Measurements from ENCODE around the gene FAM174A. TPM values are rescaled to one million over a fixed set of nuclear protein-coding genes. Genes with fewer than 3 reads are reported as not detected.

Gene FAM174A
- polyA plus RNA-seq, 1 of the 3 experiments (the other 2 are of a cell fraction), result 22.4 TPM

- ChIA-PET CTCF (no interaction called here), POLR2A (no interaction called here)
- H3K4me2 ChIP-seq, result no peak overlapping the region
- H3K9ac ChIP-seq, result no peak overlapping the region
- no peak overlapping the region for H3K4me3 ChIP-seq (ENCODE audit: low read depth in 2 of 2, low read length in 1 of 2)
- no peaks in the 10 kb centered on the region for H3K79me2 ChIP-seq (ENCODE audit: insufficient read depth)
- no peak overlapping the region for H3K27ac ChIP-seq (ENCODE audit: low read depth in 2 of 2, low read length in 1 of 2)
- DNase-seq, result no peak
- TF ChIP-seq FOSL2 (IDR thresholded peaks at IDR 0.05; ENCODE audit: borderline replicate concordance, low read depth), result no peak
- no peak for TF ChIP-seq RAD21 (IDR thresholded peaks at IDR 0.05; ENCODE audit: low read length)
- no peak for TF ChIP-seq TAF1 (IDR thresholded peaks at IDR 0.05; ENCODE audit: borderline replicate concordance, low read depth, low read length)
- TF ChIP-seq NFIC (IDR thresholded peaks at IDR 0.05; ENCODE audit: borderline replicate concordance), result no peak
- TF ChIP-seq YY1 (IDR thresholded peaks at IDR 0.05; ENCODE audit: low read depth), result no peak
- no peak for TF ChIP-seq ELF1 (IDR thresholded peaks at IDR 0.05)
- TF ChIP-seq POLR2AphosphoS5 (IDR thresholded peaks at IDR 0.05; ENCODE audit: low read depth, low read length), result no peak
- TF ChIP-seq, protein P1, sequence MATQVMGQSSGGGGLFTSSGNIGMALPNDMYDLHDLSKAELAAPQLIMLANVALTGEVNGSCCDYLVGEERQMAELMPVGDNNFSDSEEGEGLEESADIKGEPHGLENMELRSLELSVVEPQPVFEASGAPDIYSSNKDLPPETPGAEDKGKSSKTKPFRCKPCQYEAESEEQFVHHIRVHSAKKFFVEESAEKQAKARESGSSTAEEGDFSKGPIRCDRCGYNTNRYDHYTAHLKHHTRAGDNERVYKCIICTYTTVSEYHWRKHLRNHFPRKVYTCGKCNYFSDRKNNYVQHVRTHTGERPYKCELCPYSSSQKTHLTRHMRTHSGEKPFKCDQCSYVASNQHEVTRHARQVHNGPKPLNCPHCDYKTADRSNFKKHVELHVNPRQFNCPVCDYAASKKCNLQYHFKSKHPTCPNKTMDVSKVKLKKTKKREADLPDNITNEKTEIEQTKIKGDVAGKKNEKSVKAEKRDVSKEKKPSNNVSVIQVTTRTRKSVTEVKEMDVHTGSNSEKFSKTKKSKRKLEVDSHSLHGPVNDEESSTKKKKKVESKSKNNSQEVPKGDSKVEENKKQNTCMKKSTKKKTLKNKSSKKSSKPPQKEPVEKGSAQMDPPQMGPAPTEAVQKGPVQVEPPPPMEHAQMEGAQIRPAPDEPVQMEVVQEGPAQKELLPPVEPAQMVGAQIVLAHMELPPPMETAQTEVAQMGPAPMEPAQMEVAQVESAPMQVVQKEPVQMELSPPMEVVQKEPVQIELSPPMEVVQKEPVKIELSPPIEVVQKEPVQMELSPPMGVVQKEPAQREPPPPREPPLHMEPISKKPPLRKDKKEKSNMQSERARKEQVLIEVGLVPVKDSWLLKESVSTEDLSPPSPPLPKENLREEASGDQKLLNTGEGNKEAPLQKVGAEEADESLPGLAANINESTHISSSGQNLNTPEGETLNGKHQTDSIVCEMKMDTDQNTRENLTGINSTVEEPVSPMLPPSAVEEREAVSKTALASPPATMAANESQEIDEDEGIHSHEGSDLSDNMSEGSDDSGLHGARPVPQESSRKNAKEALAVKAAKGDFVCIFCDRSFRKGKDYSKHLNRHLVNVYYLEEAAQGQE (IDR thresholded peaks at IDR 0.05; ENCODE audit: low read depth, low read length), result no peak
- no peak for TF ChIP-seq TCF12 (IDR thresholded peaks at IDR 0.05)
- no peak for TF ChIP-seq USF1 (IDR thresholded peaks at IDR 0.05; ENCODE audit: borderline replicate concordance, low read depth)
- TF ChIP-seq CHD2 (IDR thresholded peaks at IDR 0.05; ENCODE audit: low read length, partially characterized antibody), result no peak
- TF ChIP-seq EZH2phosphoT487 (IDR thresholded peaks at IDR 0.05; ENCODE audit: borderline replicate concordance, low read depth), result no peak
- TF ChIP-seq, protein P2, sequence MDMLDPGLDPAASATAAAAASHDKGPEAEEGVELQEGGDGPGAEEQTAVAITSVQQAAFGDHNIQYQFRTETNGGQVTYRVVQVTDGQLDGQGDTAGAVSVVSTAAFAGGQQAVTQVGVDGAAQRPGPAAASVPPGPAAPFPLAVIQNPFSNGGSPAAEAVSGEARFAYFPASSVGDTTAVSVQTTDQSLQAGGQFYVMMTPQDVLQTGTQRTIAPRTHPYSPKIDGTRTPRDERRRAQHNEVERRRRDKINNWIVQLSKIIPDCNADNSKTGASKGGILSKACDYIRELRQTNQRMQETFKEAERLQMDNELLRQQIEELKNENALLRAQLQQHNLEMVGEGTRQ (IDR thresholded peaks at IDR 0.05; ENCODE audit: borderline replicate concordance, low read depth, low read length), result no peak
- TF ChIP-seq MXI1 (IDR thresholded peaks at IDR 0.05; ENCODE audit: low read depth, low read length), result no peak
- 6% methylated on average over 1 of the region's 1 CpG for WGBS (ENCODE audit: low lambda C conversion rate)
- H4K20me1 ChIP-seq (ENCODE audit: insufficient read depth), result no peaks in the 10 kb centered on the region
- no peaks in the 10 kb centered on the region for H3K9me2 ChIP-seq
- H3K36me3 ChIP-seq (replicated peaks in 1 of 2; ENCODE audit: control insufficient read depth in 1 of 2, insufficient read depth in 2 of 2, low read length in 1 of 2), result no peaks in the 10 kb centered on the region
- H2AFZ ChIP-seq (ENCODE audit: low read depth), result no peak overlapping the region
- no peaks in the 10 kb centered on the region; a peak in 1 of 4 replicates for H3K4me1 ChIP-seq (ENCODE audit: control insufficient read depth in 1 of 2, insufficient read depth in 2 of 2, low read depth in 1 of 2, low read length in 1 of 2)
- H3K9me3 ChIP-seq, result no peaks in the 10 kb centered on the region
- H3F3A ChIP-seq (replicated peaks; ENCODE audit: insufficient read depth), result no peaks in the 10 kb centered on the region
- no peaks in the 10 kb centered on the region; the same call in 1 of the 2 replicates for H3K27me3 ChIP-seq (ENCODE audit: insufficient read depth)
Observed at GRCh38 chr5:100634937-100635534, 99.9 kb downstream of the FAM174A start.

Data from SK-N-SH (cell line).